Lower leg skin (tissue), 4 donors: Measurements from ENCODE around the gene ICOS. TPM values are rescaled to one million over a fixed set of nuclear protein-coding genes. Genes with fewer than 3 reads are reported as not detected.

Source experiments
- DNase-seq, 2 donors: peaks; one replicate each; pipeline ENCODE4 v3.0.0-alpha.2; 2019; ENCODE audit warnings: low spot score in 2 of 2
- H3K4me3 ChIP-seq: fragments of 200-600 bp; sonication (generic); 2 replicates; pipeline ENCODE4 v1.5.1; 2017; ENCODE audit warnings: mild to moderate bottlenecking, low read depth; ENCODE audit not compliant: poor library complexity, severe bottlenecking
- POLR2A ChIP-seq, 2 donors: fragments of 450-650 bp; IDR thresholded peaks; one replicate each; pipeline ENCODE4 v1.6.1; 2016 to 2017; ENCODE audit warnings: antibody characterized with exemption in 2 of 2, mild to moderate bottlenecking in 1 of 2, moderate library complexity in 1 of 2
- whole genome bisulfite sequencing, 2 donors: methylation state at CpG; one replicate each; pipeline ENCODE4 v1.1.5; 2018; 5-methylcytosine and 5-hydroxymethylcytosine counted together
- intact Hi-C: fragments of 100-400 bp; cut with DNase I; formaldehyde crosslinking; loops from one replicate; pipeline ENCODE4 v1.15.0; 2023; ENCODE audit warnings: low total_unique reads
- total RNA-seq, 4 donors: library from RNA; depleted of rRNA; stranded (reverse); fragments of >200 nt; gene quantifications; one replicate each; pipeline ENCODE4 v1.1.0, GENCODE V29; 2016
- TF ChIP-seq, protein P1 (sequence below), 3 donors: fragments of 450-650 bp; IDR thresholded peaks; one replicate each; pipeline ENCODE4 v1.5.1; 2016; ENCODE audit warnings: antibody characterized with exemption in 3 of 3, mild to moderate bottlenecking in 3 of 3, moderate library complexity in 2 of 3

The ICOS gene
- total RNA-seq, 4 donors from 2014 or later = 0.25 TPM; not detected in 3

DNA sequence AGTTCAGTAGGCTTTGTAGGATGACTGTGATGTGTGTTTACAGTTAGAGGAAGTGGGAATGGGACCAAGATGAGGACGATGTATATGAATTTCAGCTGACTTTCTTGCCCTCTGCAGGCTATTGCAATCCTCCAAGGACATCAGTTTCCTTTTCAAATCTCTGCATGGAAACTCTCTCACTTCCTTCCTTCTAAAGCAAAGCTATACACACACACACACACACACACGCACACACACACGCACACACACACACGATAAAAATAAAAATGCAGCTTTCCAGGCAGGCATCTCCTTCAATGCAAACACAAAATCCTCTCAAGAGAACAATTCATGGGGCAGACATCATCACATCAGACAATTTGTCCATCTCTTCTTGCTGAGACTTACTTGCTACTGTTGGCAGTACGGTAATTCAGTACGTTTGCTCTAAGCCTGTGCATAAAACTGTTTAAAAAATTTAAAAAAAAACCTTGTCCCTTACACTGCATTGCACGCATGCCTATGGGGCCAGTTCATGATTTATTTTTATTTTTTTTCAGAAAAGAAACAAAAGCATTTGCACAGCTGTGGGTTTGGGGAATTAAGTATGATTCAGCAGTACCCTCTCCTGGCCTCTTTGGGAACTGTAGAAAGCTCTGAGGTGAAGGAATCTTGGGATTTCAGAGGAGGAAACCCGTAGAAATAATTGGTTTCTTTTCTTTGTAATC, 27.1 kb upstream of the ICOS start:
- DNase-seq = no peak
- TF ChIP-seq POLR2A (IDR thresholded peaks at IDR 0.05) = no peak
- TF ChIP-seq, protein P1, sequence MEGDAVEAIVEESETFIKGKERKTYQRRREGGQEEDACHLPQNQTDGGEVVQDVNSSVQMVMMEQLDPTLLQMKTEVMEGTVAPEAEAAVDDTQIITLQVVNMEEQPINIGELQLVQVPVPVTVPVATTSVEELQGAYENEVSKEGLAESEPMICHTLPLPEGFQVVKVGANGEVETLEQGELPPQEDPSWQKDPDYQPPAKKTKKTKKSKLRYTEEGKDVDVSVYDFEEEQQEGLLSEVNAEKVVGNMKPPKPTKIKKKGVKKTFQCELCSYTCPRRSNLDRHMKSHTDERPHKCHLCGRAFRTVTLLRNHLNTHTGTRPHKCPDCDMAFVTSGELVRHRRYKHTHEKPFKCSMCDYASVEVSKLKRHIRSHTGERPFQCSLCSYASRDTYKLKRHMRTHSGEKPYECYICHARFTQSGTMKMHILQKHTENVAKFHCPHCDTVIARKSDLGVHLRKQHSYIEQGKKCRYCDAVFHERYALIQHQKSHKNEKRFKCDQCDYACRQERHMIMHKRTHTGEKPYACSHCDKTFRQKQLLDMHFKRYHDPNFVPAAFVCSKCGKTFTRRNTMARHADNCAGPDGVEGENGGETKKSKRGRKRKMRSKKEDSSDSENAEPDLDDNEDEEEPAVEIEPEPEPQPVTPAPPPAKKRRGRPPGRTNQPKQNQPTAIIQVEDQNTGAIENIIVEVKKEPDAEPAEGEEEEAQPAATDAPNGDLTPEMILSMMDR (IDR thresholded peaks at IDR 0.05) = peak in 1 of 3 donors; percentile 42
- H3K4me3 ChIP-seq = no peak overlapping the region
- intact Hi-C loops = no loop called here
- 13 to 17% methylated on average over 8 of the region's 8 CpGs for WGBS, 2 donors

DNA sequence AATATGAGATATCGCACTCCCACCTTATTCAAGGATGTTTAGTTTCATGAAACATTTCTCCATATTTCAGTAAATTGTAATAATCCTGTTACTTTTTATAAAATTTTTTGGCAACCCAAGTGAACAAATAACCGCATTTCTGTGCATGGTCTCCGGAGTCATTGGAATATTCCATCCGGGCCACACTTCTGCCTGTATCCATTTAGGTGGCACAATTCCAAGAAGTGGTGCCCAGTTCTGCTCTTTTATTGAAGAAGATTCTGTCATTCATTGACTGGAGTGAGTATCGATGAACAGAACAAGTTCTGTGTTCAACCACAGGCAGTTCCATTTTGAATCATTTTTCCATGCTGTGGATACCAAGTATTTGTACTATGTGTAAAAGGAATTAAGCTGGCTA, 26.6 kb upstream of the ICOS start:
- 34 to 39% methylated on average over 5 of the region's 5 CpGs for WGBS, 2 donors
- intact Hi-C loops = no loop called here
- H3K4me3 ChIP-seq = no peak overlapping the region
- TF ChIP-seq, protein P1 (IDR thresholded peaks at IDR 0.05) = no peak
- no peak for TF ChIP-seq POLR2A (IDR thresholded peaks at IDR 0.05)
- no peak for DNase-seq

GRCh38 chr2:203913947-203914346, 22.6 kb upstream of the ICOS start:
- 83 to 89% methylated on average over 8 of the region's 8 CpGs for WGBS, 2 donors
- H3K4me3 ChIP-seq = no peak overlapping the region
- intact Hi-C loops = no loop called here
- no peak for DNase-seq
- TF ChIP-seq POLR2A (IDR thresholded peaks at IDR 0.05) = no peak
- TF ChIP-seq, protein P1 (IDR thresholded peaks at IDR 0.05) = no peak

GRCh38 chr2:203914546-203915182, 21.9 kb upstream of the ICOS start:
- intact Hi-C loops = no loop called here
- 57 to 65% methylated on average over 8 of the region's 8 CpGs for WGBS, 2 donors
- no peak for DNase-seq
- TF ChIP-seq, protein P1 (IDR thresholded peaks at IDR 0.05) = no peak
- no peak for TF ChIP-seq POLR2A (IDR thresholded peaks at IDR 0.05)
- no peak overlapping the region for H3K4me3 ChIP-seq

DNA sequence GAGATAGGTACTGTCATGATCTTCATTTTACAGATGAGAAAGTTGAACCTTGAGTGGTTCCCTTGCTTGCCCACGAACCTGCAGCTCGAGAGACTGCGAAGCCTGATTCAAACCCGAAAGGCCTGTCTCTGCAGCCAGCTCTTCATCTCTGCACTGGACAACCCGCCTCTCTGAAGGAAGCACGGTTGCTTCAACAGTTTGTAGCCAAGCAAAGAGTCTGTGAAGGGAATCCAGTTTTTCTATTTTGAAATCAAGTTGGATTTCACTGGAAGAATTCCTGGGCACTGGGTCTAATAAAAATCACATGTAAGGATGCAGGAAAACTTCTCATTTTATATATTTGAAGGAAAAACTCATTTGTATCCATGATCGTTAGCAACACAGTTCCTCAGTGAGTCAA, 21.3 kb upstream of the ICOS start:
- intact Hi-C loops = no loop called here
- no peak for DNase-seq
- 64 to 67% methylated on average over 7 of the region's 7 CpGs for WGBS, 2 donors
- TF ChIP-seq, protein P1 (IDR thresholded peaks at IDR 0.05) = no peak
- TF ChIP-seq POLR2A (IDR thresholded peaks at IDR 0.05) = no peak
- no peak overlapping the region for H3K4me3 ChIP-seq
